Astrocyte (in vitro differentiated cells and primary cell): ENCODE results near the gene CIB4. TPM values are rescaled to one million over a fixed set of nuclear protein-coding genes. Genes with fewer than 3 reads are reported as not detected.

Experiments
- DNase-seq: peaks from one replicate; pipeline ENCODE4 v3.0.0-alpha.2; 2010; ENCODE audit warnings: low read depth
- FAIRE-seq: peaks from 2 replicates; lab custom pipeline; 2011; peaks lifted over from hg19 to GRCh38; lab: Jason Lieb, UNC
- H2AFZ ChIP-seq: 2 replicates; pipeline ENCODE4 v1.6.0; 2012; ENCODE audit warnings: low read depth, low read length, inconsistent platforms
- H3K27ac ChIP-seq: 2 replicates; pipeline ENCODE4 v1.5.1; 2011; ENCODE audit warnings: low read depth, low read length, inconsistent platforms
- H3K27me3 ChIP-seq: 2 replicates; pipeline ENCODE4 v1.6.0; 2011; ENCODE audit warnings: low read length, inconsistent platforms; ENCODE audit not compliant: insufficient read depth
- H3K36me3 ChIP-seq: 2 replicates; pipeline ENCODE4 v1.5.1; 2011; ENCODE audit warnings: low read length, inconsistent platforms; ENCODE audit not compliant: insufficient read depth
- H3K4me1 ChIP-seq: 2 replicates; pipeline ENCODE4 v1.5.1; 2011; ENCODE audit warnings: low read length, inconsistent platforms; ENCODE audit not compliant: insufficient read depth
- H3K4me2 ChIP-seq: 2 replicates; pipeline ENCODE4 v1.6.0; 2012; ENCODE audit warnings: low read length, inconsistent platforms
- H3K4me3 ChIP-seq: 2 replicates; pipeline ENCODE4 v1.5.1; 2011; ENCODE audit warnings: low read depth, mild to moderate bottlenecking, low read length, inconsistent platforms; ENCODE audit not compliant: insufficient read depth
- H3K79me2 ChIP-seq: 2 replicates; pipeline ENCODE4 v1.6.0; 2012; ENCODE audit warnings: mild to moderate bottlenecking, low read length, inconsistent platforms; ENCODE audit not compliant: insufficient read depth
- H3K9ac ChIP-seq: 2 replicates; pipeline ENCODE4 v1.6.0; 2012; ENCODE audit warnings: mild to moderate bottlenecking, low read length, inconsistent platforms
- H3K9me3 ChIP-seq: 2 replicates; pipeline ENCODE4 v1.5.1; 2012; ENCODE audit warnings: low read depth, mild to moderate bottlenecking, low read length, inconsistent platforms; ENCODE audit not compliant: insufficient read depth
- H4K20me1 ChIP-seq: 2 replicates; pipeline ENCODE4 v1.6.0; 2012; ENCODE audit warnings: low read length, inconsistent platforms; ENCODE audit not compliant: insufficient read depth
- H3K27ac Mint-ChIP-seq: one replicate; pipeline ENCODE4 v1.8.0; 2021; ENCODE audit warnings: mild to moderate bottlenecking, mixed read lengths; ENCODE audit not compliant: unreplicated experiment
- H3K27me3 Mint-ChIP-seq: one replicate; pipeline ENCODE4 v1.8.0; 2021; ENCODE audit warnings: low read depth, mixed read lengths; ENCODE audit not compliant: unreplicated experiment
- H3K36me3 Mint-ChIP-seq: one replicate; pipeline ENCODE4 v1.8.0; 2021; ENCODE audit warnings: low read depth, mixed read lengths; ENCODE audit not compliant: unreplicated experiment
- H3K4me1 Mint-ChIP-seq: one replicate; pipeline ENCODE4 v1.8.0; 2021; ENCODE audit warnings: low read depth, mixed read lengths; ENCODE audit not compliant: unreplicated experiment
- H3K4me3 Mint-ChIP-seq: one replicate; pipeline ENCODE4 v1.8.0; 2021; ENCODE audit warnings: mild to moderate bottlenecking, moderate library complexity, mixed read lengths; ENCODE audit not compliant: unreplicated experiment
- H3K9me3 Mint-ChIP-seq: one replicate; pipeline ENCODE4 v1.8.0; 2021; ENCODE audit warnings: mild to moderate bottlenecking, mixed read lengths; ENCODE audit not compliant: unreplicated experiment
- EZH2 ChIP-seq: IDR thresholded peaks from 2 replicates; pipeline ENCODE4 v1.6.1; 2012; ENCODE audit warnings: mild to moderate bottlenecking, low read length, inconsistent platforms; ENCODE audit not compliant: insufficient read depth
- total RNA-seq: library from RNA; stranded (reverse); gene quantifications from 2 replicates; pipeline ENCODE4 v1.2.1, GENCODE V29; 2021
- TF ChIP-seq, protein P1 (sequence below): IDR thresholded peaks from 2 replicates; pipeline ENCODE4 v1.5.1; 2011; ENCODE audit warnings: low read depth, mild to moderate bottlenecking, inconsistent platforms, low read length, moderate library complexity; ENCODE audit not compliant: insufficient read depth

CIB4 gene
- total RNA-seq, 1 donor from 2014 or later = not detected

DNA sequence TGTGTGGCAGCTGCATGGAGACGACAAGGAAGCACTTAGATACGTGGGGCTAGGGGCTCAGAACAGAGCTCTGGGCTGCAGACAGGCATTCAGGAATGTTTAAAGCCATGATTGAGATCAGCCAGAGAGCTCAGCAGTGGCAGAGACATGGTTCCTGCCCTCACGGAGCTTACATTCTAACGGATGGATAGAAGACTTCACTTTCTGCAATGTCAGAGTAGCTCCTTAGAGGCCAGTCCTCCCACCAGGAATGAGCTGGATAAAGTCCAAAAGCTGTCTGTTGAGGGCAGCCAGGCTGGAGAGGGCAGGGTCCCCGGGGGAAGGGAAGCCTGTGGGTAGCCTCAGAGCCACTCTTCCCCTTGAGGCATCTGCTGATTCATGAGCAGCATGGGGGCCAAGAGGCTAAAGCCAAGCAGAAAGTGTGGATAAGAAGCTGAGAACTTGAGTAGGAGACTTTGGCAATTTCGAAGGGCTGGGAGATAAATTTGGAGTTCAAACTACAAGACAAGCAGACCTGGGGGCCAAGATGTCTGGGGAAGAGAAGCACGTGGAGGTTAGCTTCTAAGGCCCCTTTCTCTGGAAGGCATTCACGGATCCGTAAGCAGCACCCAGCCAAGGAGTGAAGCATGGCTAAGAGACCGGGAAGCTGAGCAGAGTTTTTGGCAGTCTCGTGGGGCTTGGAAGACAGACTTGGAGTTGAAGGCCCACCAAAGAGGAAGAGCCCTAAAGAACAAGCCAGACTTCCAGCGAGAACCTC is 9.7 kb upstream of the CIB4 start:
- H4K20me1 ChIP-seq = no peaks in the 10 kb centered on the region
- peaks cover 14% of the 10 kb centered on the region for H3K9me3 Mint-ChIP-seq
- no peak overlapping the region for H3K27ac Mint-ChIP-seq
- H3K79me2 ChIP-seq = no peaks in the 10 kb centered on the region
- H3K4me3 Mint-ChIP-seq = no peak overlapping the region
- H3K27me3 Mint-ChIP-seq = peaks cover 46% of the 10 kb centered on the region
- no peaks in the 10 kb centered on the region for H3K36me3 ChIP-seq
- H3K9ac ChIP-seq = no peak overlapping the region
- peaks cover 2% of the 10 kb centered on the region for H3K36me3 Mint-ChIP-seq
- peaks cover 11% of the 10 kb centered on the region for H3K4me1 Mint-ChIP-seq
- no peak for DNase-seq
- no peak overlapping the region for H3K4me3 ChIP-seq
- H3K27me3 ChIP-seq = peaks cover 33% of the 10 kb centered on the region
- no peaks in the 10 kb centered on the region for H3K9me3 ChIP-seq
- no peaks in the 10 kb centered on the region for H3K4me1 ChIP-seq
- no peak overlapping the region for H2AFZ ChIP-seq
- no peak overlapping the region for H3K4me2 ChIP-seq
- FAIRE-seq = no peak
- no peak overlapping the region for H3K27ac ChIP-seq
- TF ChIP-seq EZH2 = no peak
- TF ChIP-seq, protein P1, sequence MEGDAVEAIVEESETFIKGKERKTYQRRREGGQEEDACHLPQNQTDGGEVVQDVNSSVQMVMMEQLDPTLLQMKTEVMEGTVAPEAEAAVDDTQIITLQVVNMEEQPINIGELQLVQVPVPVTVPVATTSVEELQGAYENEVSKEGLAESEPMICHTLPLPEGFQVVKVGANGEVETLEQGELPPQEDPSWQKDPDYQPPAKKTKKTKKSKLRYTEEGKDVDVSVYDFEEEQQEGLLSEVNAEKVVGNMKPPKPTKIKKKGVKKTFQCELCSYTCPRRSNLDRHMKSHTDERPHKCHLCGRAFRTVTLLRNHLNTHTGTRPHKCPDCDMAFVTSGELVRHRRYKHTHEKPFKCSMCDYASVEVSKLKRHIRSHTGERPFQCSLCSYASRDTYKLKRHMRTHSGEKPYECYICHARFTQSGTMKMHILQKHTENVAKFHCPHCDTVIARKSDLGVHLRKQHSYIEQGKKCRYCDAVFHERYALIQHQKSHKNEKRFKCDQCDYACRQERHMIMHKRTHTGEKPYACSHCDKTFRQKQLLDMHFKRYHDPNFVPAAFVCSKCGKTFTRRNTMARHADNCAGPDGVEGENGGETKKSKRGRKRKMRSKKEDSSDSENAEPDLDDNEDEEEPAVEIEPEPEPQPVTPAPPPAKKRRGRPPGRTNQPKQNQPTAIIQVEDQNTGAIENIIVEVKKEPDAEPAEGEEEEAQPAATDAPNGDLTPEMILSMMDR = no peak

DNA sequence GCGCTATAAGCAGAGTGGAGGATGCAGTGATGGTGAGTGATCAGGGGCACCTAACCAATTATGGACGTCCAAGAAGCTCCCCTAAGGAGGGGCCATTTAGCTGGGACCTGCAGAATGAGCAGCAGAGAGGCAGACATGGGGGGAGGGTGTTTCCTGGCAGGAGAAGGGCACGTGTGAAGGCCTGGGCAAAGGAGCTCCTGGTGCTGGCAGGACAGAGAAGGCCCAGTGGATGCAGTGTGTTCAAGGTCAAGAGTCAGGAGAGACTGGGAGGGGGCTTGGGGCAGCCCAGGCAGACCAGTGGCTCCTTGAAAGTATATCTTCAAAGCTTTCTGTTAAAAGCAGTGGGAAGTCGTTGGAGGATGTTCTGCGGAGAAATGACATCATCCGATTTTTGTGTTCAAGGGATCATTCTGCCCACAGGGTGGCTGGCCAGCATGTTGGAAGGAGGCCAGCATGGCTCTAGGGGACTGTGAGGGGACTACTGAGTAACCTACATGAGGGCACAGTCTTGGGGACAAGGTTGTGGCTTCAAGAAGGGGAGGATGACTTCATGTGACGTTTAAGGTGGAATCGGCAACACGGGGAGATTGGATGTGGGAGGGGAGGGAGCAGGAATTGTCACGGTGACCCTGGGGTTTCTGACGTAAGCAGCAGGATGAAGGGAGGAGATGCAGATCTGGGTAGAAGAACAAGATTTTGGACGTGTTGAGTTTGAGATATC is 9.0 kb upstream of the CIB4 start:
- no peak overlapping the region for H3K4me3 Mint-ChIP-seq
- Histone ChIP-seq H3K79me2 (no peaks in the 10 kb centered on the region), H4K20me1 (no peaks in the 10 kb centered on the region), H3K4me1 (no peaks in the 10 kb centered on the region), H3K4me2 (no peak overlapping the region), H3K4me3 (no peak overlapping the region), H3K36me3 (no peaks in the 10 kb centered on the region), H3K27ac (no peak overlapping the region), H3K27me3 (peaks cover 39% of the 10 kb centered on the region), H3K9ac (no peak overlapping the region), H2AFZ (no peak overlapping the region), H3K9me3 (no peaks in the 10 kb centered on the region)
- no peak overlapping the region for H3K27ac Mint-ChIP-seq
- H3K9me3 Mint-ChIP-seq = peaks cover 14% of the 10 kb centered on the region
- H3K4me1 Mint-ChIP-seq = peaks cover 9% of the 10 kb centered on the region
- FAIRE-seq = no peak
- peaks cover 2% of the 10 kb centered on the region for H3K36me3 Mint-ChIP-seq
- peaks cover 51% of the 10 kb centered on the region for H3K27me3 Mint-ChIP-seq
- DNase-seq = no peak
- no peak for TF ChIP-seq EZH2
- TF ChIP-seq, protein P1 = no peak
